Adipocyte (in vitro differentiated cells): ENCODE measurements around the gene AMT.

ENCODE experiments used
- DNase-seq: peaks from one replicate; pipeline ENCODE4 v3.0.0-alpha.2; 2015; ENCODE audit warnings: low read depth
- H3K27me3 ChIP-seq: replicated peaks from 2 replicates; pipeline ENCODE4 v1.7.0; 2013; ENCODE audit warnings: mild to moderate bottlenecking, low read length, moderate library complexity; ENCODE audit not compliant: control insufficient read depth, insufficient read depth
- H3K36me3 ChIP-seq: 2 replicates; pipeline ENCODE4 v1.7.0; 2013; ENCODE audit warnings: low read length, mild to moderate bottlenecking, moderate library complexity; ENCODE audit not compliant: control insufficient read depth, insufficient read depth, severe bottlenecking
- H3K4me1 ChIP-seq: 2 replicates; pipeline ENCODE4 v1.7.0; 2013; ENCODE audit warnings: mild to moderate bottlenecking, low read length, moderate library complexity; ENCODE audit not compliant: control insufficient read depth, insufficient read depth
- H3K4me3 ChIP-seq: 2 replicates; pipeline ENCODE4 v1.7.0; 2013; ENCODE audit warnings: mild to moderate bottlenecking, low read length, moderate library complexity
- H3K9ac ChIP-seq: 2 replicates; pipeline ENCODE4 v1.7.0; 2013; ENCODE audit warnings: mild to moderate bottlenecking, low read length, moderate library complexity
- H3K9me3 ChIP-seq: 2 replicates; pipeline ENCODE4 v1.7.0; 2013; ENCODE audit warnings: mild to moderate bottlenecking, low read length, moderate library complexity; ENCODE audit not compliant: control insufficient read depth

The AMT gene

DNA sequence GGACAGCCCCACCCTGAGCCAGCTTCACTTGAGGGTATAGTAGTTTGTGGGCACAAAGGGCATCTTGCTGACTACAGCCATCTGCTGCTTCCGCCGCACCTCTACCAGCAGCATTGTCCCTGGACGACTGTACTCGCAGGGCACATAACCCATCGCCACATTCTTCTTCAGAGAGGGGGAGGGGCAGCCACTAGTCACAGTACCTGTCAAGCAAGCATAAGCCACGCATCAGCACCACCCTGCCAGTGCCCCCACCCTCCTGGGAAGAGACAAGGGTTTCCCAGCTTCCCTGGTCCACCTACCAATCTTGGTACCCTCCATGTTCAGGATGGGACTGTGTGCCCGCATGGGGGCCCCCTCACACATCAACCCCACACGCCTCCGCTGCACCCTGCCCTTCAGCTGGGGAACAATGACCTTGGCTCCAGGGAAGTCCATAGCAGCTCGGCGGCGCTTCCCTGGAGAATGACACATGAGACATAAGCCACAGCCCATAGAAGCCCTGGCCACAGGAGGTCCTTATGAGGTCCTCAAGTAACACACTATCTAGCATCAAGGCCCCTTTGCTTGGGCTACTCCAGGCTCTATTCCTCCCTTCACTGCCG lies 4.7 kb downstream of the AMT start:
- H3K4me1 ChIP-seq = peaks cover 29% of the 10 kb centered on the region
- no peaks in the 10 kb centered on the region for H3K27me3 ChIP-seq
- no peak overlapping the region for H3K4me3 ChIP-seq
- H3K9me3 ChIP-seq = no peaks in the 10 kb centered on the region
- H3K9ac ChIP-seq = no peak overlapping the region
- H3K36me3 ChIP-seq = peaks cover 25% of the 10 kb centered on the region
- DNase-seq = no peak

DNA sequence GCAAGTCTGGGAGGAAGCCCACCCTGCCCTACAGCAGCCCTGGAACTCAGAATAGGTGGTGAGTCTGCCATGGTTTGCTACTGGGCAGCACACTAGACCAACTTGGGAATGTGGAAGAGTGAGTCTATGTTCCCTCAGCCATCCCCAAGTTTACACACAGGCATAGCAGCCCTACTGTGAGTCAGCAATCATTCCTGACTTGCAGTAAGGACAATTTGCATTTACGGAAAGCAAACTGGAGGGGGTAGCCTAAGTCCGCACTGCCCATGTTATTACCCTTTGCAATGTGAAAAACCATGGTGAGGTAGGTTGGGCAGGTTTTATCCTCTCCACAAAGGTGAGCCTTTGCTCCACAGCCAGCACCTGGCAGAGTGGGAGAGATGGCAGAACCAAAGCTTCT lies 5.4 kb downstream of the AMT start:
- Histone ChIP-seq H3K4me3 (no peak overlapping the region), H3K27me3 (no peaks in the 10 kb centered on the region), H3K9me3 (no peaks in the 10 kb centered on the region), H3K9ac (no peak overlapping the region), H3K4me1 (peaks cover 28% of the 10 kb centered on the region), H3K36me3 (peaks cover 25% of the 10 kb centered on the region)
- DNase-seq = no peak

DNA sequence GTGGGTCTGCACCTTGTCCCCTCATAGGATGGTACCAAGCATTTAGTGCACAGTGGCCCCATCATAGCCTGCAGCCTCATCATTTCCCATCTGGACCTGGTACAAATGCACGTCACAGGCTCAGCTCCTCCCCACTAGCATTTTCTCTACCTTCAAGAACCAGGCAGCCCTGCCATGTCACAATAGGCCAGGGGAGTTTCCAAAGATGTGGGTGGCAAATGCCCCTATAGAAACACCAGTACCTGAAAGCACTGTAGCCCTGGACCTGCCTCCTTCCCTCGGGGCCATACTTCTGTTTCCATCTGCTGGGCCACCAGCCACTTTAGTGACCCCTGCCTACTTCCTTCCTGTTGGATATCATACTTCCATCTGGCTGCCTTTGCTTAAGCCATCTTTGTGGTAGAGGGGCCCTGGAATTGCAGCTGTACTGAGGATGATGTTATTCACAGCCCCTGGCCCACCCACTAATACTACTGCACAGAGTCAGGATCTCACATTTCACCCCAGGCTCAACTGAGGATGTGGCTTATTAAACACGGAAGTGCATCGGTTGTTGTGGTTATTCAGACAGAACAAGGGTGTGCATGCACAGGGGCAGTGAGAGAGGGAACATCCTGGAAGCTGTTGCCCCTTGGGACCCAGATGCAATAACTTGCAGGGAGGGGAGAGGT lies 6.2 kb downstream of the AMT start:
- Histone ChIP-seq H3K9me3 (no peaks in the 10 kb centered on the region), H3K4me3 (no peak overlapping the region), H3K27me3 (no peaks in the 10 kb centered on the region), H3K36me3 (peaks cover 25% of the 10 kb centered on the region), H3K9ac (no peak overlapping the region), H3K4me1 (peaks cover 21% of the 10 kb centered on the region)
- DNase-seq = no peak

DNA sequence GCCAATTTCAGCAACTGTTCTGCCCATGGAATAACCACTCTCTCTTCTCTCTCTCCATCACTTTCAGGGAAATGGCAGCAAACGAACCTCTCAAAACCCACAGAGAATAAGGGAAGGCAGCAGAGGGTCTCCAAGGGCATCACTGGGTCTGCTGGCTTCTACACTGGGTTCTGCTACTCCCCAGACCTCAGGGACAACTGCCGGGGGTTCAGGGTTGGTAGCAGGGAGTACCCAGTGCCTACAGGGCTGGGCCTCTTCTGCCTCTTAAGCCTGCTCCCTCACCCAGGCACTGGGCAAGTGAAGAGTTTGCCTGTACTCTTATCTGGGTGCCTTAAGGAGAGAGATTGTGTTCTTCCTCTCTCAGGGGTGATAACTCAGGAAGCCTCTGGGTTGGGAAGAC lies 7.5 kb downstream of the AMT start:
- peaks cover 23% of the 10 kb centered on the region for H3K4me1 ChIP-seq
- H3K27me3 ChIP-seq = no peaks in the 10 kb centered on the region
- DNase-seq = no peak
- no peak overlapping the region for H3K4me3 ChIP-seq
- no peaks in the 10 kb centered on the region for H3K9me3 ChIP-seq
- peaks cover 25% of the 10 kb centered on the region for H3K36me3 ChIP-seq
- no peak overlapping the region for H3K9ac ChIP-seq

DNA sequence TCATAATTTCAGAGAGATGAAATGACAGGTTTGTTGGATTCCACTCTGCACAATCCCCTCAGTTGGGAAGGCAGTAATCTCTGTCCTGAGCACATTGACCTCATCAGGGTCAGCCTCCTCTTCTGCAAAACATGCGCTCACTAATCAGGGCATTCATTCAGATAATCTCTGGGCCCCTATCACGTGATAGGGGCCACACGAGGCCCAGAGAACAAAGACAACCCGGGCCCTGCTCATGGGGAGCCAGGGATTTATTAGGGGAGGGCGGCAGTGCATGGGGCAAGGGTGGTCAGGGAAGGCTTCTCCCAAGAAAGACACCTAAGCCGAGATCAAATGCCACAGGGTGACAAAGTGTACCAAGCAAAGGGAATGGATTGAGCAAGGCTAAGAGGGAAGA lies 8.9 kb downstream of the AMT start:
- Histone ChIP-seq H3K9ac (peak overlapping the region; percentile 97), H3K4me3 (peak overlapping the region; percentile 84), H3K4me1 (peaks cover 31% of the 10 kb centered on the region), H3K27me3 (no peaks in the 10 kb centered on the region), H3K9me3 (no peaks in the 10 kb centered on the region), H3K36me3 (peaks cover 25% of the 10 kb centered on the region)
- DNase-seq = no peak

DNA sequence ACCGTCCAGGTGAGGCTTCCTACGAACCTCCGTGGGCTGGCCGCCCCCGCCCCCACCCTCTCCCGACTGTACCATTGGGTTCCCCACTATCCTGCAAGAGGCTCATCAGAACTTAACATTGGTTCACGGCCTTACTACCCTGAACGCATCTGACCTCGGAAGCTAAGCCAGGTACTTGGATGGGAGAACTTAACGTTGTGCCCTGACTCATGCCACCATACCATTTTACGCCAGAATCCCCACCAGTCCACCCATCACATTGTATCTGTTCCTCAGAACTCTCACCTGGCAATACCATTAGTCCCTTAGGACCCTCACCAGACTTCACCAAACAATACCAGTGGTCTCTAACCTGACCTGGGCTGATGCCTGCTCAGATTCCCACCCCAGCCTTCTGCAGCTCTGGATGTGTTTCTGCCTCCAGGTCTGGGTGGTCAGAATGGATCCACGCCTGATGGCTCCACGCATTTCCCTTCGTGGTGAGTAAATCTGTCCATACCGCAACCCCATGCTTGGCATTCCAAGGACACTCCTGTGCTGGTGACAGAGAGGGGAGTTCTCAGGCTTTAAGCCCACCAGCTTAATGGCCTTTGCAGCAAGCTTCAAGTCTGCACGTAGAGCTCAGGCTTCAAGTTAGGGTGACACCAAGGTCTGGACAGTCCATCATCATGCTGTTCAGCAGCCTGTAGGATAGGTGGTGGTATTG lies 9.5 kb downstream of the AMT start:
- H3K4me3 ChIP-seq = peak overlapping the region; percentile 84
- peaks cover 36% of the 10 kb centered on the region for H3K4me1 ChIP-seq
- peak overlapping the region; percentile 97 for H3K9ac ChIP-seq
- DNase-seq = no peak
- no peaks in the 10 kb centered on the region for H3K27me3 ChIP-seq
- peaks cover 25% of the 10 kb centered on the region for H3K36me3 ChIP-seq
- H3K9me3 ChIP-seq = no peaks in the 10 kb centered on the region

DNA sequence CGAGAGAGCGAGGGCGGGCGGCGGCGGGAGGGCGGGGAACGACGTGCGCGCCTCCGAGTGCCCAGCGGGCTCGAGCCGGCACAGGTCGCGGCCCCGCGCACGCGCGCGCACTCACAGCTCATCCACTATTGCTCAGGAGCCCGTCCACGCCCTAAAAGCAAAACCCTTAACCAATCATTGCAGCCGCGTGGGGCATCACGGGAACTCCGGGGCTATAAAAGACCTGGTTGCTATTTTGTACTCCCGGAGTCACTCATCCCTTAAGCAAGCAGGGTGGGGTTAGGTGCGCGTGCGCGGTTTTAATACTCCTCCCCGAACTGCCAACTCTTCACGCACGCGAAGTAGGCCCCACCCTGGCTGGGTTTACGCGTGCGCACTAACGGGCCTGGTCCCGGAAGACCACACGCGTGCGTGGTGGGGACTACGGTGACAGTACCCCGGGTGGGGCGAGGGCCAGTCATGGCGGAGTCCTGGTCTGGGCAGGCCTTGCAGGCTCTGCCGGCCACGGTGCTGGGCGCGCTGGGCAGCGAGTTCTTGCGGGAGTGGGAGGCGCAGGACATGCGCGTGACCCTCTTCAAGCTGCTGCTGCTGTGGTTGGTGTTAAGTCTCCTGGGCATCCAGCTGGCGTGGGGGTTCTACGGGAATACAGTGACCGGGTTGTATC lies 10.2 kb downstream of the AMT start, which contains the start of the genes RHOA and TCTA:
TSS of gene RHOA (minus strand) at position 9 of the 664 bp plus-strand sequence. CDS start 36,387 bp downstream, outside the sequence.
TSS of gene TCTA (plus strand) at position 456 of the 664 bp plus-strand sequence. CDS start at position 460, 4 bp downstream.
- H3K9me3 ChIP-seq = no peaks in the 10 kb centered on the region
- no peaks in the 10 kb centered on the region for H3K27me3 ChIP-seq
- peaks cover 25% of the 10 kb centered on the region for H3K36me3 ChIP-seq
- peak; percentile 100 for DNase-seq
- H3K4me1 ChIP-seq = peaks cover 43% of the 10 kb centered on the region
- H3K9ac ChIP-seq = peak within 1 kb of the TSS; percentile 98
- H3K4me3 ChIP-seq = peak within 1 kb of the TSS; percentile 96

DNA sequence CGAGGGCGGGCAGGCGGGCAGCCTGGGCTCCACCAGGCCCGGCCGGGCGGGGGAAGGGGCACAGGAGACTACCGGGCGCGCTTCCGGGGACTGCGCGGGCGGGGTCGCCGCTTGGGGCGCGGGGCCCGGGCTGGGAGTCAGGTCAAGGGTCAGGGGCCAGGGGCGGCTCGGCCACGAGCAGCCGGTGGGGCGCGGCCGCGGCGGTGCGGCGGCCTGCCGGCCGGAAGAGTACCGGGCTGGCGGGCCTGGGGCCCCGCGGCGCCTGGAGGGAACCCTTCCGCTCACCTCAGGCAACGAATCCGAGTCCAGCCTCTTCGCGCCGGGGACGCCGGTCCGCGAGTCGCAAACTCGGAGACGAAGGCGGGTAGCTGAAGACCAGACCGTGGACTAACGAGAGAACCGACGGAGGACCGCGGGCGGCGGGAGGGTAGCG lies 10.7 kb downstream of the AMT start:
- Histone ChIP-seq H3K4me3 (peak overlapping the region; percentile 96), H3K9me3 (no peaks in the 10 kb centered on the region), H3K27me3 (no peaks in the 10 kb centered on the region), H3K9ac (peak overlapping the region; percentile 98), H3K4me1 (peaks cover 48% of the 10 kb centered on the region), H3K36me3 (peaks cover 20% of the 10 kb centered on the region)
- no peak for DNase-seq

DNA sequence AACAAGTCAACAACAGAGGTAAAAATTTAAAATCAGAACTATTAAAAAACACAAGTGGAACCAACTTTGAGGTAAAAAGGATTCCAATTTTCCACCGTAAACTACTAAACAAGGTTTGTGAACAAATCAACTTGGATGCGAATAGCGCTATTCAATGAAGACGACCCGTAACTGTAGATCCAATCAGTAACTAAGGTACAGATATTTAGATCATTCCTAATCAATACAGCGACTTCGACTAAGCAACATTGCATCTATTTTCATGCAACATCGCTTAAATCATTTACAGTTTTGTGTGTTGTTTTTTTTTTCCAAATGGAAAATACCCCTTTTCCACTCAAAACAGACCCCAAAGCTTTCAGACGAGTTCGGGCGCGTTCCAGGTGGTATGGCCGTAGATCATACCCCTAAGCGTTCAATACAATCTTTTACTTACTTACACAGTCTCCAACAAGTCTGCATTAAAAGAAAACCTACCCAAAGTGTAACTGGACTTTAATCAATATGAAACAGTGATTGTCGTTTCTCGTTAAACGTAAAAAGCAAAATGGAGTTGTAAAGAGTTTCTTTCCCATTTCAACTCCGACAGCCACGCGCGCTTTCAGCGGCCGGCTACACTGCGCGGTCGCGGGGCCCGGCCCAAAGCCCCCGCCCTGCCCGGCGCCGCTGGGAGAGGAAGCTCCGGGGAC lies 11.3 kb downstream of the AMT start:
- Histone ChIP-seq H3K4me3 (peak overlapping the region; percentile 96), H3K36me3 (peaks cover 14% of the 10 kb centered on the region), H3K9me3 (no peaks in the 10 kb centered on the region), H3K9ac (peak overlapping the region; percentile 98), H3K4me1 (peaks cover 51% of the 10 kb centered on the region), H3K27me3 (no peaks in the 10 kb centered on the region)
- peak; percentile 76 for DNase-seq

DNA sequence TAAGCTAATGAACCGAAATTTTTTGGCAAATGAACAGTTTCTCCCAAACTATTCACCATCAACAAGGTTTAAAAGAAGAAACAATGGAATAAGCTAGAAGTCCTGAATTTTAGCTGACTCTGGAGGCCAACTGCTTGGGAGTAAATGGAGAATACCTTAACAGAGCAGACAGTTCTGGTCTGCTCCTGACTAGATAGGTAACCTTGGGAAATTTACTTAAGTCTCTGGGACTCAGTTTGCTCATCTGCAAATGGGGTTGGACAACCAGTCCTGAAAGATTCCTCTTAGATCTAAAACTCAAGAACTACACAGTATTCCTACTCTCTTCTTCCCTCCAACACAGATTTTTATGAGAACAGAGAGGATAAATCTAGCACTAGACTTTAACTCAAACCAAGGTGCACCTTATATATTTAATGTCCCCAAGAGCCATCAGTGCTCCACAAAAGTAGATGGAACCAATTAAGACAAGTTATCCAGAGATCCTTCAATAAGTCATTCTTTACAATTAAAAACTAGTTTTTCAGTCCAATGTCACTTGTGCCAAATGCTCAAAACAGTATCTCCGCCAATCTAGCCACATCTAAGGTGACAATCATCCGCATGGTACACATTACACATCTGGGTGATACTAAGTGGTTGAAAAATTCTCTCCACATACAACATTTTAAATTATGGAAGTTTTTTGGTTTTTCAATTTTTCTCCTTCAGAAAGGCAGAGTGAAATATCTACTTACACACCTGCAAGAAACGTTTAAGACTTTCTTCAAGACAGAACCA lies 12.0 kb downstream of the AMT start:
- no peaks in the 10 kb centered on the region for H3K27me3 ChIP-seq
- DNase-seq = no peak
- no peaks in the 10 kb centered on the region for H3K9me3 ChIP-seq
- peak overlapping the region; percentile 96 for H3K4me3 ChIP-seq
- H3K36me3 ChIP-seq = peaks cover 7% of the 10 kb centered on the region
- peak overlapping the region; percentile 98 for H3K9ac ChIP-seq
- H3K4me1 ChIP-seq = peaks cover 58% of the 10 kb centered on the region
